AG20443 (cell line): Measurements from ENCODE around the gene S100A10.

Experiments
- DNase-seq: peaks from one replicate; pipeline ENCODE4 v3.0.0; 2012; ENCODE audit warnings: low spot score, mixed read lengths

S100A10 gene

DNA sequence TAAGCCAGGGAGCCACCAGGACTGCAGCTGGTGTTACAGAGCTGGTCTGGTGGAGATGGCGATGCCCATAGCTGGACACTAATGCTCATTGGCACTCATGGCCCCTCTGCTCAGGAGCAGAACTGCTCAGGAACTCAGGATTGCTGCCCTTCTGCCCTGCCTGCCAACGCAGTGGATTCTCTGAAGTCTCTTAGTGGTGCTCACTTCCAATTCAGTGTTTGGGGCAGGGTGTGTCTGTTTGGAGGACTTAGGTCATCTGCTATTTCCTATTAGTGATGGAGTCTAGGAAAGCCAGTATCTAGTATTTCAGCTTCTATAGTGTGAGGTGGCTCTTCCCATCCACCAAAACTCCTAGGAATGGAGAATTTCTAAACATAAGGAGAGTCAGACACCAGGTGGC lies 29.1 kb downstream of the S100A10 start:
- DNase-seq = peak; percentile 59

DNA sequence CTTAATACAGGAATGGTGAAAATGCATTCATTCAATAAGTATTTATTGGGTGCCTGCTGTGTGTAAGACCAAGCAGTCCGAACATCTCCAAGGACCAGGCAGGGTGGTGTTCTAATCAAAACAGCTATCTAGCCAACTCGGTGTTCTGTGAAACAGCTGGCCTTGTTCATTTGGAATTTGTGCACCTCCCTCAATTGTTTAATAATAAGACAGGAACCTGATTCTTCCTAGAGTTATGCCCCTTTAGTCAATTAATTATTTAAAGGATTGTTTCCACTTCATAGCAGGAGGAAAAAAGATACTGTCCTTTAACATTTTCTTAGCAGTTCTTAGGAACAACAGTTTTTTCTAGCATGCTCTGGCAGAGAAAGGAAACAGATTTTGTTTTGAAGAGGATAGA lies 30.4 kb downstream of the S100A10 start:
- no peak for DNase-seq

DNA sequence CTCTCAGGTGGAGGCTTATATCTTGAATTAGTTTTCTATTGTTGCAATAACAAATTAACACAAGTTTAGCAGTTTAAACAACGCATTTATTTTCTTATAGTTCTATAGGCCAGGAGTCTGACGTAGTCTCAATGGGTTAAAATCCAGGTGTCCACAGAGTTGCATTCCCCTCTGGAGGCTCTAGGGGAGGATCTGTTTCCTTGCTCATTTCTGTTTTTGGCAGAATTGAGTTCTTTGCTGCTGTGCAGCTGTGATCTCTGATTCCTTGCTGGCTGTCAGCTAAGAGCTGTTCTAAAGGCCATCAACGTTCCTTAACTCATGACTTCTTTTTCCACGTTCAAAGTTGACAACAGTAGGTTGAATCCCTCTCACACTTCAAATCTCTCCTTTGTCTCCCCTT lies 31.8 kb downstream of the S100A10 start:
- no peak for DNase-seq

DNA sequence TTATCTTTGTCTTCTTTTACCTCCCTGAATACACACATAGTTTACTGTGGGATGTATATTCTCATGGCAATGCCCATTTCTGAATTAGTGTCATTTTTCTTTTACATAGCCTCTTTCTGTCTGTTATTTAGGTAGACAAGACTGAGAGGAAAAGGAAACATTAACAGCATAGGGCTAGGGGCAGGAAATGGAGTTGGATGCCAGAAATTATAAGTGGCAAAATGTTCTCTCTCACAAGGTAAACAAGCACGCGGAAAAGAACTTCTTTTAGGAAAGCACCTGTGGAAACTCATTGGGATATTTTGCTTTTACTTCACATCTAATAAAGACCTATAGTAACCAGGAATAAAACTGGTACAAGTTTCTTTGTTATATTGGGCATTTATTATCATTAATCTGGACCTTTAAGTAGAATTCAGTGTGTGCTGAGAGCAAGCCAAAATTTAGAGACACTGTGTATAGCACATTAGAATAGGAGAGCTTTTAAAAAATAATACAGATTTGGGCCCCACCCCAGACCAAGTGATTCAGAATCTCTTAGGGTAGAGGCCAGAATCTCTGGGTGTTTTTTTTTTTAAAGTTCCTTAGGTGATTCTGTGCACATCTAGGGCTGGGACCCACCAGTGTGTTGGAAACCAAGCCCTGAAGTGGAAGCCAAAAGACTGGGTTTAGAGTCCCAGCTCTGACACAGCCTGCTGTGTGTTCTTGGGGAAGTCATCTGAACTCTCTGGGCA lies 32.7 kb downstream of the S100A10 start:
- DNase-seq = no peak

DNA sequence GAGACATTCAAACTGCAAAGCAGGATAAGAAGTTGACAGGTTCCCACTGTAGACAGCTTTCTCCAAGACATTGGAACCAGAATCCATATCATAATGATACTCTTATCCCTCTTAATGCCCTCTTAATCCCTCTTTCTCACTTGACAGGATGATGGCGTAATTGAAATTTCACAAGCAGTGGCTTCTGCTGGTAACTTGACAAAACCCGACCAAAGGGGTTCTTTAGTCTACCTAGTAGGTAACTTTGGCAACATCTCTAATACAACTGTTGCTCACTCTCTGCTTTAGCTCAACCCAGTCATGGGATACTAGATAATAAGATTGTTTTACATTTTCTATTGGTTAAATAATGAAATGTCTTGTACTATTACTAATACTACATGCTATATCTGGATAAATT lies 34.7 kb downstream of the S100A10 start:
- DNase-seq = no peak

DNA sequence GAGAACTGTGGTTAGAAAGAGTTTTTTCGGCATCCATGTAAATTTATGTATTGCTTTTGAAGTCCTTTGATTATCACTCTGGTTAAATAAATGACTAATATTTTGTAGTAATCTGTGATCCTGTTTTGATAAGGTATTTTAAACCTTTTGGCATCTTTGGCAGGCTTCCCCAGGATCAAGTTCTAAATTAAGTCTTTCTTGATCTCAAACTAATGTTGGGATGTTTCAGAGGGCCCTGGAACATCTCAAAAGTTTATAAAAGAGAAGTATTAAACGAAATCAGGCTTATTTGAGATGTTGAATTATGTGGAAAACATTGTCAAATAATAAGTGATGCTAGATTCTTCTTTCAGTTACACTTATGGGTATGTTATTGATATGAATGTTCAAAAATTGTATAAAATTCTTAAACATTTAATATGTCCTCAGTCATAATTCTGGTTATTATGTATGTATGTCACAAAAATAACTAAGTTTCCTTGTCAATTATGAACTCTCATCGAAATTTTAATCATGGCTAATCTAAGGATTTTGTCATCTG lies 36.6 kb downstream of the S100A10 start:
- DNase-seq = no peak

DNA sequence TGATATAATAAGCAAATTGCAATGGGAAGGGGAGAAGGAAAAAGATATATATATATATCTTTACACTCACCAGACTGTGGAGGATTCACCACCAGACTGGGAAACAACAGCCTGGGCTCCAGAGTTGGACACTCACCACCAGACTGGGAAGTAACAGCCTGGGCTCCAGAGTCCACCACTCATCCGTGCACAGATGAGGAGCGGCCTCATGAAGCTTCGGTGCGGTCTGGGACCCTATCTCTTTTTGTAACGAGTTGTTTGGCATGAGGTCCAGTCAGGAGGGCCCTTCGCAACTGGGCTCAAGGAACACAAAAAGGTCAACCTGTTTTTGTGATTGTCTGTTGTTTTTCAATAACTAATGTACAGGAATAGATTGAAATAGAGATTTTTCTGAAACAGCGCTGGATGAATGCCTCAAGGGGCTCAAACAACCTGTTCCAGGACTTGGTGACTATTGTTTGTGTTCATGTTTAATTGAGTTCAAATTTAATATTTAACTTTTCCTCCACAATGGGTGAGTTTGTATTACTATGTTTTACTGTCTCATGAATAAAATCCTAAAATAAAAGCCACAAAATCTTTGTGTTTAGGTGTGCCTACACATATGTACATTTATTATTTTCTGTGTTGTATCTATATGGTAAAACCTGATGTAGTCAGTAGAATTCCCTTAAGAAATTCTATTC lies 40.1 kb downstream of the S100A10 start:
- DNase-seq = no peak

DNA sequence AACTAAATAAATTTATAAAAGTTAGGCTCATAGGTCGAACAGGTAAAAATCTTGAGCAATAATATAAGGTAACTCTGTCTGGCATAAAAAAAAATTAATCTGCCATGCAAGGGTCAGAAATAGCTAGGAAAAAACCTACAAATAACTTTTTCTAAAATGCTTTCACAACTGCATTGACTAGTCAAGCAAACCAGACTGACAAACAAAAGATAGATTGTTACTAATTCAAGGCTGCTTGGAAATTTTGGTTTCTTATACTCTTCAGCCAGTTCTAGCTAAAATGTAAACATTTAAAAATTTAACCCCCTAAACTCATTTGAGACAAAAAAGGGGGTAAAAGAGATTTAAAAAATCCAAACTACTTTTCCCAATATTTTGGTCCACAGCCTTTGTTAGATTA lies 40.8 kb downstream of the S100A10 start:
- no peak for DNase-seq

DNA sequence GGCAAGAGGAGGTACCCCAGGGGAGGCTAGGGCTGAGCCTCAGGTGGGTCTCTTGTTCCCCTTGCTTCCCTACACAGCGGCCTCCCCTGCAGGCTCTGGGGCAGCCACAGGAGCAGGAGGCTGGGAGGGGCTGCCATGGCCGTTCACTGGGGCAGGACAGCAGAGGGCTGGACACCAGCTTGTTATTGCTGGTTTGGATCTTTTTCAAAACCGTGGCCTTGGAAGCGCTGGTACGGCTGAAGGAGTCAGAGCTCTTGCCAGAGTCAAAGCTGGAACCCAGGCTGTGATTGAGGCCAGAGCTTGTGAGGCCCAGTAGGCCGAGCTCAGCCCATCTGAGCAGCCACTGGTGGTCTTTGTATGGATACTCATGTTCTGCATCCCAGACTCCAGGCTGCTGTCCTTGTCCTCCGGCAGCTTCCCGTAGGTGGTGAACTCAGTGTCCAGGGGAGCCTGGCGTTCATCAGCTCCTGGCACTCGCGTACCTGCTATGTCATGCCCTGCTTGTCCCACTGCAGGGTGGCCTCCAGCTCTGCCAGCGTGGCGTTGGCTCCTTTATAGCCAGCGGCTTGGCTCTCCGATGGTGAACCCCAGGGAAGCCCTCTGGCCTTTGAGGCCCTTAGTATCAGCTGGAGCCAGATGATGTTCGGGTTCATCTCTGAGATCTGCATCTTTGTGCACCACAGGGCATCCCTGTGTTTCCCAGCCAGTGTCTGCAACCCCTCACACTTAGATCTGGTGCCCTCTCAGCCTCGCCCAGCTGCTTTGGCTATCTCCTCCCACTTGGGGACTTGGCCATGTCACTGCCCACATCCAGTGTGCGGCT lies 44.1 kb downstream of the S100A10 start:
- DNase-seq = peak; percentile 28

DNA sequence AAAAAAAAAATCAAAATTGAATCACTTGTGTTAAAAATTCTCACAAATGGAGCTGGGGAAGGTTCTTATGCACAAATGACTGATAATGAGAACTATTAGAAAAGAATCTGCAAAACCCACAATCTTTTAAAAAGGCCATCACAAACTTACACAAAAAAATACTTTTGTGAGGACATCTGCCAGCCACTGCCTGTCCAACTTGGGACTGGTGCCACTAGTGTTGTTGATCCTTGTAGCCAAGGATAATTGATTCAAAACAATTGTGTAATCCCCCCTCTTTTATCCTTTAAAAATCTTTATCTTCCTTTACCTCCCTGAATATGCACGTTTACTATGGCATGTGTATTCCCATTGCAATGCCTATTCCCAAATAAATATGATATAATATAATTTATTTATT lies 45.2 kb downstream of the S100A10 start:
- no peak for DNase-seq

DNA sequence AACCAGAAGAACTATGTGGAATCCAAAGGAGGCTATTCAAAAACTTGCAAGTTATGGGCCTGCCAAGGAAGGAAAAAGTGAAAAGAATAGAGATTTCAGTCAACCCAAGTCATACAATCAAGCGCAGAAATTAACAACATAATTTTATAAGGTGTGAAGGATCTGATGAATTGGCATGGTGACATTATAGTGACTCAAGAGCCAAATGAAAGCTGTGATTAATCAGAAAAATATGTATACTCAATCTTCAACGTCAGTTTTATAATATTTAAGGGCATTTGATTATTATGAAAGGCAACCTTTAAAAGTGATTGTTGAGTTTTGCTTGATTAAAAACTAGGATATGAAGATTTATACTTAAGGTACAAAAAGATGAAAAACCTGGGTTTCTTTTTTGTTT lies 46.5 kb downstream of the S100A10 start:
- DNase-seq = no peak

DNA sequence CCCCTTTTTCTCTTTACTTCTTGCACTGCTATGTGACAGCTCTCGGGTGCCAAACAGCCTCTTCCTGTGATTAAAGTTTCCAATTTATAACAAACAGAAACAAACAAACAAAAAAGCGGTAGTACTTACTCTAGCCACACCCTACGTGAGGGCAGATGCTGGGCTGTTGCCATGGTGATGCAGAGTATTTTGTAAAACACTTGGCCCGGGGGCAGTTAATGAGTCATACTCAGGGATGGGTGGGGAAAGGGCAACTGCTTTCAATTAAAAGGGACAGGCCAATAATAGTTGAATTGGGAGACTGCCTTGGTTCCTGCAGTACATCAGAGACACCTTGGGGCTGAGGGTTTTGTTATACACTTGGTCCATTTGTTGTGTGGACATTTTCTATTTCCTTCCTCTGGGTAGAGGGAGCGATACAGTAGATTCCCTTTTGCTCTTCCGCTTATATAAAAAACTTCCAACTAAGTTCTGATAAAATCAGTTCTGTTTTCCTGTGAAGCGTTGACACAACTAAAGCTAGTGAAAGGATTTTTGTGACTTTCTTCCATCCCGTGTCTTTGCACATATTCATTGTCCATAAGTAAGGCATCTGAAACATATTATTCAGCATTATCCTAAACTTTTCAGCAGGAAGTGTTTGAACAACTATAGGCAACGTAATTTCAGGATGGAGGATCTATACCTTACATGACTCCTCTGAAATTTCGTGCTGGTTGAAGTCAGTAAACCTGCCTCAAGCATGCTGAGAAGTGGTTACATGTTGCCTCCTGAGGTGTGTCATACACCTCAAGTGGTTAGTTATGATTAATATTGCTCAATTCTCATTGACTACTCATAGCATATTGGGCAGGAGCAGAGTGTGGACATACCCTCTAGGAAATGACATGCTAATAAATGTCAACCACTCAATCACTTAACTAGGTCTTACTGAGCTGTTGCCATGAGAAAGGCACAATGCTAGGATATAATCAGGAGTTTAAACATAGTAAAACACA lies 47.6 kb downstream of the S100A10 start:
- peak; percentile 94 for DNase-seq

DNA sequence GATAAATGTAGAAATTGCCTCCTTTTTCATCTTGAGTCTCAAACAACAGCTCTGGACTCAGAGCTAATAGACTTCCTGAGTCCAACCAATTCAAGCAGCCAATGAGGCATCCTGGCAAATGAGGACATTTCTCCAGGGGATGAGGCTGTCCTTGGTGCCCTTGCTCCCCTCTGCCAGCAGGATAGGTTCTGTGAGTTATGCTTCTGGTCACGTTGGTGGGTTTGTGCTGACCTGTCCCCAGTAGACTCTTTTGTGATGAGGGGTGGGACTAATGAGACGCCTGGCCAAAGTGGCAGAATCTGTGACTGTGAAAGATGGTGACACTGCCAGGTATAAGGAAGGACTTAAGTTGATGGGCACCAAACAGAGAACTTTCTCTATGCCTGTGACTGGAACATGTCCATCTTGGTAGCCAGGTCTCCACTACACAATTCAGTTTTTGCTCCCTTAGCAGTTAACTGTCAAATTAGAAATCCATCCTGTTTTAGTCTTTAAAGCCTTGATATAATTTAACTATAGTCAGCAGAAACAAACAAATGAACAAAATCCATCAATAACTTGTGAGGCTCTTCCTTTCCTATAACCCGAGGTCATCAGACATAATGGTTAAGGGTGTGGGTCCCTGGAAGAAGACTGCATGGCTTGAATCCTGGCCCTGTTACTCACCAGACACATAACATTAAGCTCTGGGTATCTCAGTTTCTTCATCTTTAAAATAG lies 48.6 kb downstream of the S100A10 start:
- no peak for DNase-seq

DNA sequence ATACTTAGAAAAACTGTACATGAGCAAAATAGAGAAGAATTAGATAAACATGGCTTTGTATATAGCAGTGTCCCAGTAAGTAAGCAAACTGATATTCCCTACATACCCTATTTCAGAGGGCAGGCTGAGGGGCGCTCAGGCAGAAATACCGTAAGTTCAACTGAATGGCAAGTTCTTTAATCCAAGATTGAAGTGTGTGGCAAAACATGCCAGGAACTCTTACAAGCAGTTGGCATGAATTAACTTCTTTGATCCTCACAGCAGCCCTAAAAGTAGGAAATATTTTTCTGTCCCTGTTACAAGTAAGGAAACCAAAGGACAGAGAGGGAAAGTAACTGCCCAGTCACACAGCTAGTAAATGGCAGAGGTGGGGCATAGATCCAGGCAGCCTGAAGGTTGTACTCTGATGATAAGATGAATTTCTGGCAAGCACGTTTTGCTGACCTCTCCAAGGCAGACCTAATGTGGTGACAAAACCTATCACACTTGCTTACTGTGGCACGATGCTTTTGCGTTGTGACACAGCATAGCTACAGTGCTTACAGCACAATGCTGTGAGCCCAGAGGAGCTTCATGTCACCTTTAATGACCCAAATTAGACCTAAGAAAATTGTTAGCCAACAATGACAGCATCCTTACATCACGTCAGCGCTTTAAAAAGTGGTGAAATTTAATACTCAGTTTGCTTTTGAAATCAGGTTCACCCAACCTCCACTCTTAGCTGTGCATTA lies 49.4 kb downstream of the S100A10 start:
- DNase-seq = peak; percentile 21

DNA sequence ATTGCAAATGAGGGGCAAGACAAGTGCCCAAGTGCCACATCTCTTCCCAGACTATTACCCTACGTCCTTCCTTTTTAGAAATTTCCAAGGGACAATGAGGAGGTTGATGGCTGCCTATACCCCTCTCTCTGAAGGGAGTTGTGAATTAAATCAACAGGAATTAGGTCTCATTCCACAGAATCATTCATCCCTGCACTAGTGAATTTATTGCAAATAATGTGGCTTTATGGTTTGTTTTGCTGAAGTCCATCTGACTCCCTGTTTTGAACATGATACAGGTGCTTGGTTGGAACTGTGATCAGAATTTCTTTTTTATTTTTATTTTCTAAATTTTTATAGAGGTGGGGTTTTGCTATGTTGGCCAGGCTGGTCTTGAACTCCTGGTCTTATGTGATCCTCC lies 50.1 kb downstream of the S100A10 start:
- DNase-seq = no peak

DNA sequence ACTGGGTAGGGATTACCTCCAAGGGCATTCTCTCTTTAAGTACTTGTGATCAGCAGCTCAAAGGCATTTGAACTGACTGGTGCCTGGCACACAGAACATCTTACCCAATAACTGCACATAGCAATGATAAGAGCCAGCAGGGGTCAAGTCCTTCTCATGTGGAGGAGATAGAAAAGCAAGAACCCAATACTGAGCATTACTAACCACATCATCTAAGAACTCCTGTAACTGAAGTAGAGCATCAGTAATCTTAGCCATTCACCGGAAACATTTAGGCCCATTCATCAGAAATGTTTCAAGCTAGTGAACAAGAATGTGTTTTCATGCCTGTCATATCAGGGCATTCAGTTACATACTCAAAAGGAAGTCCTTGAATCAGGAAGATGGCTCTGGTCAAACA lies 50.8 kb downstream of the S100A10 start:
- no peak for DNase-seq

DNA sequence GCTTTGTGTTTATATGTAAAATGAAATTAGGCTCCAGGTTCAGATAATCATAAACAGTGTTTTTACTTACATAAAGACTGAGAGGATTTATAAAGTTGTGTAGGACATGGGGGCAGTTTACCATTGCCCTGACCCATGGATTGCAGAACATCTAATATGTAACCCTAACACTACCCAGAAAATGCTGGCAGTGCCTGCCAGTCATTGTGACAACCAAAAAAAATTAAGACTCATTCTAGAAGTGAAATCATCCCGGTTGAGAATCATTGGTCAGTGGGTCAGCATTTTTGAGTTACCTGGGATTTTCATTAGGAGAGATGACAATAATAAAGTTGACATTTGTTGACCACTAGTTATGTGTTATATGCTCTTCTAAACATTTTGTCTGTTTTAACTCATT lies 53.1 kb downstream of the S100A10 start:
- DNase-seq = no peak

DNA sequence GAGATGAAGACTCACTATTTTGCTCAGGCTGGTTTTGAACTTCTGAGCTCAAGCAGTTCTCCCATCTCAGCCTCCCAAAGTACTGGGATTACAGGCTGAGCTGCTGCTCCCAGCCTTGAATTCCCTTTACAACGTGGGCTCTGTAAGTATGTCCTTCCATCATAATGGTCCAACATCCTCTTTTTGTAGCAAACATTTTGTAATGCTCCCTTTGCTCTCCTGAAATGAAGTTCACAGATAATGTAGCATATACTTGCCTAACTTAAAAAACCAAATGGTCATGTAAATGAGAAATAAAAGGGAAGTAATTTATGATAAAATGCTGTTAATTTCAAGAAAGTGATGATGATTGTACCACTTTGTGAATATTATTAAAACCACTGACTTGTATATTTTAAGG lies 53.9 kb downstream of the S100A10 start:
- no peak for DNase-seq

DNA sequence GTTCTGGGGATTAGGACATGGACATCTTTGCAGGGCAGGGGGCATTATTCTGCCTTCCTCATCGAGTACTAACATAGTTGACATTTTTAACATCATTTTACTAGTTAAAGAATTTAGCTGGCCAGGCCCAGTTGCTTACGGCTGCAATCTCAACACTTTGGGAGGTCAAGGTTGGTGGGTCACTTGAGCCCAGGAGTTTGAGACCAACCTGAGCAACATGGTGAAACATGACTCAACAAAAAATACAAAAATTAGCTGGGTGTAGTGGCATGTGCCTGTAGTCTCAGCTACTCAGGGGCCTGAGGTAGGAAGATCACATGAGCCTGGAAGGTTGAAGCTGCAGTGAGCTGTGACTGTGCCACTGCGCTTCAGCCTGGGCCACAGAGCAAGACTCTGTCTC lies 54.5 kb downstream of the S100A10 start:
- DNase-seq = no peak

DNA sequence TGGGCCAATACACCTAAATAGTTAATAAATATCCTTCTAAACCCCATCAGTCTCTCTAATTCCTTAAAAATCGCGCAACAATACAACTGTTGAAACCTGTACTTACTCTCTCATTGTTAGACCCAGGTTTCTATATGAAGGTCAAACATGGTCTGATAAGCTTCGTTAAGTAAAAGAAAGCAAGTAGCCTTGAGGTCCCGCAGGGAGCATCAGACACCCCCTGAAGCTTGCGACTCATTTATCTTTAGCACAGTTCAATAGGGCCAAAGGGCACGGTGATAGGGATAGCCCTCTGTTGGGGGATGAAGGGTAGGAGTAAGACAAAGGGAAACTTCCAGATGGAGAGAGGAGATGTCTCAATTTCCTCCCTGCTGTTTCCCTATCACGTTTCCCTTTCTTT lies 57.0 kb downstream of the S100A10 start:
- DNase-seq = no peak
